ENCODE results near the gene GARIN5A.
"Not testable (repeated sequence)": the region's sequence is repeated elsewhere in the genome, so short reads cannot be mapped to it uniquely, and the experiment has no call there.

GRCh38 chr19:50439130-50439529, 37.5 kb downstream of the GARIN5A start:
- TF ChIP-seq POLR2A, CTCF (IDR thresholded peaks at IDR 0.05): not testable (repeated sequence)

All from adrenal gland (tissue), 5 donors.